H1 (cell line): ENCODE data around the gene RELT. TPM values are rescaled to one million over a fixed set of nuclear protein-coding genes. Genes with fewer than 3 reads are reported as not detected.

ENCODE experiments used
- CTCF ChIA-PET: fragments of 300-600 bp; sonication (Branson Sonifier 250); formaldehyde crosslinking; loops from one replicate; lab custom pipeline; 2021; ENCODE audit not compliant: partially characterized antibody; lab: Charles Lee
- POLR2A ChIA-PET: fragments of 300-600 bp; sonication (Branson Sonifier 250); formaldehyde crosslinking; loops from one replicate; lab custom pipeline; 2021; ENCODE audit warnings: inconsistent platforms; ENCODE audit not compliant: partially characterized antibody; lab: Charles Lee
- DNase-seq, 2 experiments: peaks; one replicate each; pipeline versions ENCODE4 v3.0.0 to v3.0.0-alpha.2; 2010 to 2022; ENCODE audit warnings: low spot score in 2 of 2, low read depth in 1 of 2, mixed read lengths in 1 of 2
- FAIRE-seq: peaks from 2 replicates; lab custom pipeline; 2011; peaks lifted over from hg19 to GRCh38; lab: Jason Lieb, UNC
- H2AFZ ChIP-seq: 2 replicates; pipeline ENCODE4 v1.8.1; 2012; ENCODE audit warnings: low read length, inconsistent platforms
- H2AK5ac ChIP-seq: 2 replicates; pipeline ENCODE4 v1.6.1; 2013; ENCODE audit warnings: low read depth, low read length
- H2BK120ac ChIP-seq: replicated peaks from 2 replicates; pipeline ENCODE3; 2013; ENCODE audit warnings: low read depth, low read length, inconsistent platforms
- H2BK12ac ChIP-seq: 2 replicates; pipeline ENCODE4 v1.6.1; 2013; ENCODE audit warnings: low read depth, low read length
- H2BK15ac ChIP-seq: 2 replicates; pipeline ENCODE4 v1.6.1; 2013; ENCODE audit warnings: low read length
- H2BK20ac ChIP-seq: 2 replicates; pipeline ENCODE4 v1.6.1; 2013; ENCODE audit warnings: low read length
- H2BK5ac ChIP-seq: 2 replicates; pipeline ENCODE4 v1.6.1; 2013; ENCODE audit warnings: low read depth, low read length
- H3K14ac ChIP-seq: 2 replicates; pipeline ENCODE4 v1.6.1; 2013; ENCODE audit warnings: inconsistent platforms; ENCODE audit not compliant: insufficient read length
- H3K18ac ChIP-seq: 2 replicates; pipeline ENCODE4 v1.6.1; 2013; ENCODE audit warnings: low read length; ENCODE audit errors: extremely low read depth
- H3K23ac ChIP-seq: 2 replicates; pipeline ENCODE4 v1.6.1; 2013; ENCODE audit warnings: inconsistent platforms; ENCODE audit not compliant: insufficient read length
- H3K23me2 ChIP-seq: 2 replicates; pipeline ENCODE4 v1.6.1; 2013; ENCODE audit warnings: low read depth, low read length
- H3K27ac ChIP-seq: 2 replicates; pipeline ENCODE4 v1.6.1; 2011; ENCODE audit warnings: low read depth, low read length, inconsistent platforms
- H3K27me3 ChIP-seq, 4 experiments: replicated peaks in 1 of 4; 1 replicate in 1 of 4; 2 replicates in 3 of 4; pipeline versions ENCODE4 v1.6.1 to v1.8.1; 2011 to 2013; ENCODE audit warnings: low read length in 3 of 4, mild to moderate bottlenecking in 3 of 4, inconsistent platforms in 2 of 4, mixed read lengths in 2 of 4, moderate library complexity in 1 of 4; ENCODE audit not compliant: control insufficient read depth in 3 of 4, insufficient read depth in 3 of 4; ENCODE audit errors: extremely low read depth in 1 of 4
- H3K36me3 ChIP-seq, 4 experiments: 2 replicates each; pipeline versions ENCODE4 v1.6.1 to v1.8.1; 2011 to 2013; ENCODE audit warnings: mild to moderate bottlenecking in 4 of 4, low read length in 3 of 4, moderate library complexity in 2 of 4, control low read depth in 1 of 4, inconsistent platforms in 1 of 4; ENCODE audit not compliant: insufficient read depth in 4 of 4, control insufficient read depth in 2 of 4
- H3K4ac ChIP-seq: replicated peaks from 2 replicates; pipeline ENCODE3; 2013; ENCODE audit warnings: low read length, low read depth, mixed read lengths, inconsistent platforms; ENCODE audit not compliant: insufficient read length
- H3K4me1 ChIP-seq, 4 experiments: replicated peaks in 1 of 4; 1 replicate in 1 of 4; 2 replicates in 3 of 4; pipeline versions ENCODE4 v1.6.1 to v1.8.1; 2011 to 2013; ENCODE audit warnings: low read length in 3 of 4, inconsistent platforms in 2 of 4, mixed read lengths in 1 of 4; ENCODE audit not compliant: insufficient read depth in 4 of 4, control insufficient read depth in 3 of 4
- H3K4me2 ChIP-seq, 2 experiments: 2 replicates each; pipeline versions ENCODE4 v1.6.1 to v1.8.1; 2011 to 2013; ENCODE audit warnings: low read depth in 2 of 2, low read length in 2 of 2, control low read depth in 1 of 2, inconsistent platforms in 1 of 2, mild to moderate bottlenecking in 1 of 2; ENCODE audit not compliant: insufficient read depth in 1 of 2
- H3K4me3 ChIP-seq, 4 experiments: fragments of 200-600, 300-600 bp in 1 of 4; sonication (generic), shearing (Covaris generic), sonication (Bioruptor Twin) in 1 of 4; 2 replicates each; pipeline versions ENCODE4 v1.5.1 to v1.8.1; 2011 to 2016; ENCODE audit warnings: low read length in 4 of 4, low read depth in 3 of 4, control low read depth in 2 of 4, inconsistent platforms in 2 of 4, mild to moderate bottlenecking in 2 of 4, mixed read lengths in 1 of 4, moderate library complexity in 1 of 4; ENCODE audit not compliant: insufficient read depth in 2 of 4; ENCODE audit errors: extremely low read depth in 1 of 4
- H3K56ac ChIP-seq: replicated peaks from 2 replicates; pipeline ENCODE3; 2013; ENCODE audit warnings: low read depth, mild to moderate bottlenecking, mixed read lengths, low read length, inconsistent platforms; ENCODE audit not compliant: insufficient read length
- H3K79me1 ChIP-seq: 2 replicates; pipeline ENCODE4 v1.6.1; 2013; ENCODE audit warnings: low read depth, low read length, control low read depth
- H3K79me2 ChIP-seq, 2 experiments: 2 replicates each; pipeline versions ENCODE4 v1.6.1 to v1.8.1; 2012 to 2013; ENCODE audit warnings: low read length in 2 of 2, mild to moderate bottlenecking in 2 of 2, inconsistent platforms in 1 of 2; ENCODE audit not compliant: insufficient read depth in 2 of 2, control insufficient read depth in 1 of 2
- H3K9ac ChIP-seq, 4 experiments: replicated peaks in 1 of 4; 1 replicate in 1 of 4; 2 replicates in 3 of 4; pipeline versions ENCODE4 v1.6.1 to v1.8.1; 2011 to 2013; ENCODE audit warnings: low read depth in 3 of 4, low read length in 3 of 4, control low read depth in 2 of 4, mild to moderate bottlenecking in 2 of 4, moderate library complexity in 2 of 4, inconsistent platforms in 1 of 4; ENCODE audit errors: extremely low read depth in 1 of 4
- H3K9me3 ChIP-seq, 2 experiments: 2 replicates each; pipeline versions ENCODE4 v1.6.1 to v1.8.1; 2012 to 2013; ENCODE audit warnings: mild to moderate bottlenecking in 2 of 2, moderate library complexity in 2 of 2, control low read depth in 1 of 2, inconsistent platforms in 1 of 2, low read depth in 1 of 2, low read length in 1 of 2, mixed read lengths in 1 of 2; ENCODE audit not compliant: insufficient read depth in 2 of 2
- H4K20me1 ChIP-seq, 2 experiments: replicated peaks in 1 of 2; 2 replicates each; pipeline versions ENCODE3 to v1.8.1; 2011 to 2013; ENCODE audit warnings: inconsistent platforms in 2 of 2, low read length in 2 of 2, mild to moderate bottlenecking in 1 of 2; ENCODE audit not compliant: insufficient read depth in 2 of 2, control insufficient read depth in 1 of 2
- H4K5ac ChIP-seq: 2 replicates; pipeline ENCODE4 v1.6.1; 2013; ENCODE audit warnings: low read length, low read depth, mixed read lengths, inconsistent platforms; ENCODE audit not compliant: insufficient read length
- H4K8ac ChIP-seq: 2 replicates; pipeline ENCODE4 v1.8.0; 2013; ENCODE audit warnings: mild to moderate bottlenecking, moderate library complexity, low read length, inconsistent platforms; ENCODE audit not compliant: insufficient read depth; ENCODE audit errors: extremely low read depth
- H4K91ac ChIP-seq: replicated peaks from 2 replicates; pipeline ENCODE3; 2013; ENCODE audit warnings: low read length, mixed read lengths, inconsistent platforms; ENCODE audit not compliant: insufficient read length
- ASH2L ChIP-seq: fragments of 200-600, 300-600 bp; sonication (generic); IDR thresholded peaks from one replicate; pipeline ENCODE4 v1.7.1; 2017; ENCODE audit warnings: low read length
- CHD2 ChIP-seq: IDR thresholded peaks from 2 replicates; pipeline ENCODE4 v1.6.1; 2012; ENCODE audit warnings: low read length, improper control_type of control experiment
- EZH2 ChIP-seq: fragments of 200-600 bp; sonication (generic); IDR thresholded peaks from 2 replicates; pipeline ENCODE4 v1.7.1; 2012; ENCODE audit warnings: low read depth, mild to moderate bottlenecking, moderate library complexity, low read length, inconsistent platforms; ENCODE audit not compliant: severe bottlenecking
- KDM4A ChIP-seq: IDR thresholded peaks from one replicate; pipeline ENCODE4 v1.7.1; 2012; ENCODE audit warnings: low read depth, mild to moderate bottlenecking, moderate library complexity, low read length, inconsistent platforms; ENCODE audit not compliant: severe bottlenecking
- POLR2A ChIP-seq, 2 experiments: IDR thresholded peaks; 1 replicate in 1 of 2; 2 replicates in 1 of 2; pipeline ENCODE4 v1.6.1; 2011; ENCODE audit warnings: low read depth in 2 of 2, low read length in 2 of 2, mild to moderate bottlenecking in 2 of 2; ENCODE audit errors: control extremely low read depth in 1 of 2
- SIRT6 ChIP-seq: IDR thresholded peaks from one replicate; pipeline ENCODE4 v1.7.1; 2012; ENCODE audit warnings: low read length, inconsistent platforms
- WGBS, 2 experiments: shearing (Covaris generic) in 1 of 2; methylation state at CpG; one replicate each; pipeline versions ENCODE4 v1.1.6 to v1.1.7; 2013 to 2015; ENCODE audit warnings: low lambda C conversion rate in 2 of 2, mixed read lengths in 2 of 2, inconsistent platforms in 1 of 2, low coverage in 1 of 2, missing lambda C conversion rate in 1 of 2; ENCODE audit not compliant: insufficient replicate concordance in 2 of 2, insufficient coverage in 1 of 2, insufficient read length in 1 of 2; ENCODE audit errors: extremely low coverage in 1 of 2, missing lambda C conversion rate in 1 of 2; 5-methylcytosine and 5-hydroxymethylcytosine counted together
- polyA plus RNA-seq, 7 experiments: library from polyadenylated mRNA; depleted of rRNA in 3 of 7; stranded (reverse) in 5 of 7; unstranded in 2 of 7; fragments of >200 nt in 5 of 7; fragments of 200-250 nt in 2 of 7; gene quantifications; 1 replicate in 5 of 7; 2 replicates in 1 of 7; 4 replicates in 1 of 7; pipeline versions ENCODE4 v1.2.1 to v1.2.3, GENCODE V29; 2011 to 2013; ENCODE audit warnings: missing spikeins in 2 of 7, mixed read lengths in 2 of 7
- total RNA-seq: library from RNA; stranded (reverse); fragmentation: NEBNext Ultra II Directional; extraction: Animal tissue kit (Norgen Biotek cat#: 25700); gene quantifications from 2 replicates; pipeline ENCODE4 v1.2.1, GENCODE V29; 2021
- TF ChIP-seq, protein P1 (sequence below): IDR thresholded peaks from 2 replicates; pipeline ENCODE4 v1.6.1; 2012; ENCODE audit warnings: inconsistent platforms
- TF ChIP-seq, protein P2 (sequence below): IDR thresholded peaks from 2 replicates; pipeline ENCODE4 v1.6.1; 2012; ENCODE audit warnings: low read length, inconsistent platforms

The RELT gene
- total and polyA plus RNA-seq, 2 of the 8 experiments (the other 6 are each of a cell fraction or from before 2014, with no cell fraction given): 3.4 to 5.7 TPM

DNA sequence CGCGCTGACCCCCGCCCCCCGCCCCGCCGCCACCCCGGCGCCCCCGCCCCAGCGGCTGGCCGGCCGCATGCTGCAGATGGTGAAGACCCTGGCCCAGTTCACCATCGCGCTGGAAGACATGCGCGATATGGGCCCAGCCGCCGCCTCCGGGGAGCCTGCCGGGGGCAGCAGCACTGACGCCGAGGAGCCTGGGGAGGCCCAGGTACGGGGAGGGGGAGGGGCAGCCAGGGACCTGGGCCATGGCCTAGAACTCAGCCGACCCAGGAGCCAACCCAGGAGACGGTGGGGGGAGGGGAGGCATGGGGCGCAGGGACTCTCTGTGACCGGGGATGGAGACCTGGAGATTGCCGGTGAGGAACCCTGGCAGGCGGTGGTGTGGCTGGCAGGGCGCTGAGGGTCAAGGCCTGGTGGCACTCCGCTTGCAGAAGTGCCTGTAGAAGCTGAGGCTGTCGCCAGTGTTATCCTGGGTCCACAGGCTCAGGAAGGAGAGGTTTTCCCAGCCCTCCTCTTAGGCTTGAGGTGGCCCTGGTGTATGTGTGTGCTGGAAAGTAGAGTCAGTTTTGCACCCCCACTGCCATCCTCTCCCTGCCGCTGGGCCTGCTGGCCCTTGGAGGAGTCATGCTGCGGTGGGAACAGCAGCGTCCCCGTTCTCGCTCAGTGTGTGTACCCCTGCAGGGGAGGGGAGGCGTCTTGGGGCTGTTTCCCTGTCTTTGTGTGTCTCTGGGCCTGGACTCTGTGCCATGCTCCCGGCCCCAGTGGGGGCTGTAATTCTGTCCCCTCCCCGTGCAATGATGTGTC, 32.9 kb upstream of the RELT start:
- H3K4me3 ChIP-seq: peak overlapping the region; percentile 25 to 57 (median 30); a peak in 6 of 8 replicates
- H3K9me3 ChIP-seq: no peaks in the 10 kb centered on the region
- no peaks in the 10 kb centered on the region for H3K79me2 ChIP-seq
- H2BK120ac ChIP-seq: no peak overlapping the region
- 35% methylated on average over 18 of the region's 40 CpGs; no CpG with 5 or more reads in 1 of the 2 experiments for WGBS, 2 experiments
- peaks cover 0 to 11% (median 9%) of the 10 kb centered on the region in 4 experiments; a peak in 6 of 7 replicates for H3K4me1 ChIP-seq
- H2BK12ac ChIP-seq: no peak overlapping the region
- H2AFZ ChIP-seq: no peak overlapping the region
- H3K4ac ChIP-seq: no peak overlapping the region
- H4K5ac ChIP-seq: no peak overlapping the region
- no peak for DNase-seq
- CTCF ChIA-PET: interaction anchor here (0.7 to 35.5 kb wide), 6 partner anchors 27 to 106 kb away, joined by 3 to 1456 read pairs (median 12); partner anchors contain the start of genes ARHGEF17 and RELT
- H4K91ac ChIP-seq: peak overlapping the region; percentile 80
- H2BK5ac ChIP-seq: no peak overlapping the region
- peaks cover 5% of the 10 kb centered on the region; the same call in 1 of the 2 replicates for H3K79me1 ChIP-seq
- no peaks in the 10 kb centered on the region for H3K36me3 ChIP-seq
- peak overlapping the region; percentile 61; the same call in 1 of the 2 replicates for H2BK15ac ChIP-seq
- no peak overlapping the region for H3K14ac ChIP-seq
- no peak overlapping the region; a peak in 1 of 7 replicates for H3K9ac ChIP-seq
- FAIRE-seq: no peak
- no peak overlapping the region for H3K23ac ChIP-seq
- H2AK5ac ChIP-seq: peak overlapping the region; percentile 39; the same call in 1 of the 2 replicates
- H3K18ac ChIP-seq: peak overlapping the region; percentile 68; the same call in 1 of the 2 replicates
- H3K27ac ChIP-seq: no peak overlapping the region
- peaks cover 3% of the 10 kb centered on the region for H3K23me2 ChIP-seq
- H4K8ac ChIP-seq: no peak overlapping the region; the same call in none of the 2 replicates
- TF ChIP-seq CHD2 (no peak), EZH2 (peak; percentile 28), ASH2L (peak; percentile 52), SIRT6 (no peak), KDM4A (peak; percentile 14), POLR2A (IDR thresholded peaks at IDR 0.05; ENCODE audit: control extremely low read depth in 1 of 2, low read depth in 2 of 2, low read length in 2 of 2) (no peak)
- TF ChIP-seq, protein P1, sequence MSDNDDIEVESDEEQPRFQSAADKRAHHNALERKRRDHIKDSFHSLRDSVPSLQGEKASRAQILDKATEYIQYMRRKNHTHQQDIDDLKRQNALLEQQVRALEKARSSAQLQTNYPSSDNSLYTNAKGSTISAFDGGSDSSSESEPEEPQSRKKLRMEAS: 0 out of 2 replicates have a peak, but pooled peaks have one; percentile 4
- TF ChIP-seq, protein P2, sequence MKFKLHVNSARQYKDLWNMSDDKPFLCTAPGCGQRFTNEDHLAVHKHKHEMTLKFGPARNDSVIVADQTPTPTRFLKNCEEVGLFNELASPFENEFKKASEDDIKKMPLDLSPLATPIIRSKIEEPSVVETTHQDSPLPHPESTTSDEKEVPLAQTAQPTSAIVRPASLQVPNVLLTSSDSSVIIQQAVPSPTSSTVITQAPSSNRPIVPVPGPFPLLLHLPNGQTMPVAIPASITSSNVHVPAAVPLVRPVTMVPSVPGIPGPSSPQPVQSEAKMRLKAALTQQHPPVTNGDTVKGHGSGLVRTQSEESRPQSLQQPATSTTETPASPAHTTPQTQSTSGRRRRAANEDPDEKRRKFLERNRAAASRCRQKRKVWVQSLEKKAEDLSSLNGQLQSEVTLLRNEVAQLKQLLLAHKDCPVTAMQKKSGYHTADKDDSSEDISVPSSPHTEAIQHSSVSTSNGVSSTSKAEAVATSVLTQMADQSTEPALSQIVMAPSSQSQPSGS: no peak
- TF ChIP-seq, all 59 proteins: peak for 4
- Histone ChIP-seq H3K56ac (no peak overlapping the region), H2BK20ac (no peak overlapping the region), H3K27me3 (peaks cover 7 to 38% (median 30%) of the 10 kb centered on the region in 4 experiments; a peak in 6 of 7 replicates), H4K20me1 (peaks cover 15 to 49% of the 10 kb centered on the region in 2 experiments), H3K4me2 (peak overlapping the region; percentile 71 to 77)
- POLR2A ChIA-PET: interaction anchor here (1.3 to 1.8 kb wide), 2 partner anchors 14 to 34 kb away, joined by 5 read pairs; no protein-coding TSS in a partner anchor
